H9 (cell line): Measurements from ENCODE around the gene HELQ. TPM values are rescaled to one million over a fixed set of nuclear protein-coding genes. Genes with fewer than 3 reads are reported as not detected.

ENCODE experiments used
- DNase-seq: peaks from one replicate; pipeline ENCODE4 v3.0.0-alpha.2; 2017
- H2AFZ ChIP-seq: one replicate; pipeline ENCODE4 v1.6.1; 2013; ENCODE audit warnings: mild to moderate bottlenecking, low read length, control low read depth, moderate library complexity
- H2AK5ac ChIP-seq: 2 replicates; pipeline ENCODE4 v1.6.1; 2013; ENCODE audit warnings: low read length, control low read depth, mixed read lengths; ENCODE audit not compliant: insufficient read length
- H2BK120ac ChIP-seq: one replicate; pipeline ENCODE4 v1.6.1; 2013; ENCODE audit warnings: low read depth, mild to moderate bottlenecking, low read length, control low read depth, inconsistent platforms; ENCODE audit not compliant: poor library complexity, severe bottlenecking
- H2BK12ac ChIP-seq: 2 replicates; pipeline ENCODE4 v1.6.1; 2013; ENCODE audit warnings: low read length, control low read depth, mixed read lengths, low read depth; ENCODE audit not compliant: insufficient read length
- H2BK15ac ChIP-seq: 2 replicates; pipeline ENCODE4 v1.6.1; 2013; ENCODE audit warnings: low read depth, low read length, control low read depth
- H2BK20ac ChIP-seq: one replicate; pipeline ENCODE4 v1.6.1; 2013; ENCODE audit warnings: low read depth, mild to moderate bottlenecking, low read length, control low read depth, inconsistent platforms; ENCODE audit not compliant: poor library complexity, severe bottlenecking
- H2BK5ac ChIP-seq: 2 replicates; pipeline ENCODE4 v1.6.1; 2013; ENCODE audit warnings: low read length, control low read depth, mixed read lengths; ENCODE audit not compliant: insufficient read length
- H3K14ac ChIP-seq: 2 replicates; pipeline ENCODE4 v1.6.1; 2013; ENCODE audit warnings: low read length, control low read depth; ENCODE audit not compliant: insufficient read depth
- H3K18ac ChIP-seq: 2 replicates; pipeline ENCODE4 v1.6.1; 2013; ENCODE audit warnings: low read depth, mild to moderate bottlenecking, mixed read lengths, low read length, control low read depth; ENCODE audit not compliant: insufficient read length
- H3K23ac ChIP-seq: 2 replicates; pipeline ENCODE4 v1.6.1; 2013; ENCODE audit warnings: low read length, control low read depth, mixed read lengths, low read depth; ENCODE audit not compliant: insufficient read length
- H3K23me2 ChIP-seq: 2 replicates; pipeline ENCODE4 v1.6.1; 2013; ENCODE audit warnings: low read depth, mild to moderate bottlenecking, mixed read lengths, low read length, control low read depth; ENCODE audit not compliant: insufficient read length, poor library complexity, severe bottlenecking
- H3K27ac ChIP-seq: 2 replicates; pipeline ENCODE4 v1.5.1; 2013; ENCODE audit warnings: low read length, control low read depth, mixed read lengths, low read depth; ENCODE audit not compliant: insufficient read length
- H3K27me3 ChIP-seq: 2 replicates; pipeline ENCODE4 v1.6.1; 2013; ENCODE audit warnings: low read length, control low read depth, inconsistent platforms; ENCODE audit not compliant: insufficient read depth
- H3K4ac ChIP-seq: 2 replicates; pipeline ENCODE4 v1.6.1; 2013; ENCODE audit warnings: low read depth, mild to moderate bottlenecking, control low read depth, inconsistent platforms, low read length, moderate library complexity
- H3K4me1 ChIP-seq: 2 replicates; pipeline ENCODE4 v1.6.1; 2013; ENCODE audit warnings: low read length, control low read depth, inconsistent platforms; ENCODE audit not compliant: insufficient read depth
- H3K4me2 ChIP-seq: 2 replicates; pipeline ENCODE4 v1.6.1; 2013; ENCODE audit warnings: low read length, control low read depth, mixed read lengths; ENCODE audit not compliant: insufficient read length, insufficient read depth
- H3K56ac ChIP-seq: 2 replicates; pipeline ENCODE4 v1.6.1; 2013; ENCODE audit warnings: low read depth, mild to moderate bottlenecking, mixed read lengths, low read length, control low read depth; ENCODE audit not compliant: insufficient read length
- H3K79me1 ChIP-seq: 2 replicates; pipeline ENCODE4 v1.6.1; 2013; ENCODE audit warnings: low read depth, mild to moderate bottlenecking, moderate library complexity, low read length, control low read depth, inconsistent platforms; ENCODE audit not compliant: insufficient read depth, poor library complexity, severe bottlenecking
- H3K79me2 ChIP-seq: 2 replicates; pipeline ENCODE4 v1.6.1; 2013; ENCODE audit warnings: low read length, control low read depth, inconsistent platforms; ENCODE audit not compliant: insufficient read depth
- H3K9ac ChIP-seq: 2 replicates; pipeline ENCODE4 v1.6.1; 2013; ENCODE audit warnings: low read length, control low read depth, mixed read lengths; ENCODE audit not compliant: insufficient read length; ENCODE audit errors: extremely low read depth
- H3K9me3 ChIP-seq: one replicate; pipeline ENCODE4 v1.6.1; 2013; ENCODE audit warnings: low read depth, low read length, inconsistent platforms; ENCODE audit not compliant: control insufficient read depth
- H3T11ph ChIP-seq: one replicate; pipeline ENCODE4 v1.6.1; 2013; ENCODE audit warnings: mild to moderate bottlenecking, low read length, control low read depth, inconsistent platforms
- H4K20me1 ChIP-seq: one replicate; pipeline ENCODE4 v1.6.1; 2013; ENCODE audit not compliant: control insufficient read depth, insufficient read length, insufficient read depth
- H4K5ac ChIP-seq: 2 replicates; pipeline ENCODE4 v1.6.1; 2013; ENCODE audit warnings: low read depth, mild to moderate bottlenecking, mixed read lengths, low read length, control low read depth; ENCODE audit not compliant: insufficient read length
- H4K8ac ChIP-seq: replicated peaks from 2 replicates; pipeline ENCODE4 v1.6.1; 2013; ENCODE audit warnings: low read length, control low read depth, mixed read lengths, low read depth; ENCODE audit not compliant: insufficient read length
- H4K91ac ChIP-seq: 2 replicates; pipeline ENCODE4 v1.6.1; 2013; ENCODE audit warnings: low read depth, mild to moderate bottlenecking, moderate library complexity, mixed read lengths, low read length, control low read depth; ENCODE audit not compliant: insufficient read length
- H3K27ac Mint-ChIP-seq, 3 experiments: 2 replicates in 2 of 3; 3 replicates in 1 of 3; pipeline ENCODE4 v1.8.0; 2020 to 2021; ENCODE audit warnings: mixed read lengths in 3 of 3, mild to moderate bottlenecking in 1 of 3, moderate library complexity in 1 of 3
- H3K27me3 Mint-ChIP-seq: 2 replicates; pipeline ENCODE4 v1.8.0; 2021; ENCODE audit warnings: low read depth, mild to moderate bottlenecking, moderate library complexity, mixed read lengths
- H3K36me3 Mint-ChIP-seq, 3 experiments: 2 replicates in 2 of 3; 3 replicates in 1 of 3; pipeline ENCODE4 v1.8.0; 2020 to 2021; ENCODE audit warnings: low read depth in 3 of 3, mixed read lengths in 3 of 3; ENCODE audit not compliant: insufficient read depth in 1 of 3
- H3K4me1 Mint-ChIP-seq, 2 experiments: 2 replicates each; pipeline ENCODE4 v1.8.0; 2020; ENCODE audit warnings: mixed read lengths in 2 of 2
- H3K4me3 Mint-ChIP-seq, 2 experiments: 2 replicates in 1 of 2; 3 replicates in 1 of 2; pipeline ENCODE4 v1.8.0; 2020 to 2021; ENCODE audit warnings: mild to moderate bottlenecking in 2 of 2, mixed read lengths in 2 of 2, moderate library complexity in 1 of 2
- H3K9me3 Mint-ChIP-seq, 2 experiments: 2 replicates in 1 of 2; 3 replicates in 1 of 2; pipeline ENCODE4 v1.8.0; 2020; ENCODE audit warnings: mild to moderate bottlenecking in 2 of 2, mixed read lengths in 2 of 2, moderate library complexity in 1 of 2
- CTCF ChIP-seq: fragments of 200-600 bp; sonication (generic); conservative IDR thresholded peaks from 3 replicates; pipeline ENCODE4 v1.8.0; 2021; ENCODE audit warnings: antibody characterized with exemption, mild to moderate bottlenecking
- WGBS: extraction: QIAGEN DNeasy Blood & Tissue Kit; methylation state at CpG from one replicate; pipeline ENCODE4 v1.1.7; 2013; ENCODE audit warnings: missing lambda C conversion rate, low lambda C conversion rate, mixed read lengths; ENCODE audit not compliant: insufficient read length; ENCODE audit errors: extremely low coverage; 5-methylcytosine and 5-hydroxymethylcytosine counted together
- total RNA-seq: library from RNA; stranded (reverse); gene quantifications from 2 replicates; pipeline ENCODE4 v1.2.1, GENCODE V29; 2021

Gene HELQ
- total RNA-seq, 1 experiment from 2014 or later = 16.2 TPM

GRCh38 chr4:83473423-83473822 lies 17.8 kb upstream of the HELQ start:
- Histone ChIP-seq H3K4ac (no peak overlapping the region), H2BK15ac (no peak overlapping the region), H2AFZ (no peak overlapping the region), H2BK20ac (no peak overlapping the region), H4K20me1 (no peaks in the 10 kb centered on the region), H4K8ac (no peak overlapping the region), H3K18ac (no peak overlapping the region), H3K9me3 (no peaks in the 10 kb centered on the region), H3K27me3 (no peaks in the 10 kb centered on the region), H2AK5ac (no peak overlapping the region), H4K5ac (no peak overlapping the region), H3K27ac (no peak overlapping the region), H3K4me1 (no peaks in the 10 kb centered on the region), H3K56ac (no peak overlapping the region), H2BK12ac (no peak overlapping the region), H3K23ac (no peak overlapping the region), H3T11ph (no peak overlapping the region), H3K23me2 (no peaks in the 10 kb centered on the region), H3K79me1 (no peaks in the 10 kb centered on the region), H3K79me2 (no peaks in the 10 kb centered on the region; the same call in 1 of the 2 replicates), H2BK5ac (no peak overlapping the region), H3K9ac (no peak overlapping the region), H3K14ac (no peak overlapping the region), H3K4me2 (no peak overlapping the region), H4K91ac (no peak overlapping the region), H2BK120ac (no peak overlapping the region)
- Mint-ChIP-seq H3K27ac (peak overlapping the region in 1 of 3 experiments; percentile 82; a peak in 1 of 7 replicates), H3K27me3 (no peaks in the 10 kb centered on the region), H3K9me3 (no peaks in the 10 kb centered on the region), H3K4me3 (no peak overlapping the region), H3K4me1 (no peaks in the 10 kb centered on the region), H3K36me3 (peaks cover 2 to 23% (median 15%) of the 10 kb centered on the region in 3 experiments; a peak in 6 of 7 replicates)
- DNase-seq = no peak
- no CpG with 5 or more reads among the region's 4 CpGs for WGBS
- TF ChIP-seq CTCF = no peak
